Measurements from ENCODE around the gene SLC22A14. TPM values are rescaled to one million over a fixed set of nuclear protein-coding genes. Genes with fewer than 3 reads are reported as not detected.

Gene SLC22A14
- total RNA-seq, 1 experiment from 2014 or later = not detected

DNA sequence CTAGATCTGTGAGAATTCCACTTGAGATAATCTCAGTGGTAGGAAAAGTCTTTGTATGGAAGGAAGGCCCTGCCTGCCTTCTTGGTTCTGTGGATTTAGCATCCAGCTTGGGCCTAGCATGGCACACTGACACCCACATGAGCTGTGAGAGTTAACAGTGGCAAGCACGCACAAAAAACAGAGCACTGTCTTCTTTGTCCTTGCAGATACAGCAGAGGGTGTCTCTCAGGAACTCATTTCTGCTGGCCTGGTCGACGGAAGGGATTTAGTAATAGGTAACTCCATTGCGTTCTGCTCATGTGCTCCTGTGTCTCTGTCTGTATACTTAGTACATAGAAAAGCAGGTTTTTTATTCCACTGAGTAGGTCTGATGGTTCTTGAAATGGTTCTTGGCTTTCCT is 30.9 kb upstream of the SLC22A14 start:
- H3K23me2 ChIP-seq (ENCODE audit: insufficient read length, low read depth, low read length, poor library complexity, severe bottlenecking) = no peaks in the 10 kb centered on the region
- H2BK15ac ChIP-seq (ENCODE audit: low read depth, low read length) = no peak overlapping the region
- no peaks in the 10 kb centered on the region for H3K9me3 Mint-ChIP-seq
- no peak overlapping the region for H3K14ac ChIP-seq (ENCODE audit: insufficient read depth, low read length)
- no peaks in the 10 kb centered on the region for H3K4me1 ChIP-seq (ENCODE audit: insufficient read depth, low read length)
- H3K9me3 ChIP-seq (ENCODE audit: control insufficient read depth, low read depth, low read length) = no peaks in the 10 kb centered on the region
- H3K36me3 Mint-ChIP-seq (ENCODE audit: insufficient read depth in 1 of 3, low read depth in 3 of 3) = peaks cover 18 to 68% (median 57%) of the 10 kb centered on the region in 3 experiments; a peak in 6 of 7 replicates
- no peak overlapping the region for H4K91ac ChIP-seq (ENCODE audit: insufficient read length, low read depth, low read length)
- no CpG with 5 or more reads among the region's 4 CpGs for whole genome bisulfite sequencing (ENCODE audit: extremely low coverage, insufficient read length, low lambda C conversion rate)
- no peaks in the 10 kb centered on the region for H4K20me1 ChIP-seq (ENCODE audit: control insufficient read depth, insufficient read depth, insufficient read length)
- no peak overlapping the region for H3K56ac ChIP-seq (ENCODE audit: insufficient read length, low read depth, low read length)
- no peaks in the 10 kb centered on the region for H3K27me3 Mint-ChIP-seq (ENCODE audit: low read depth)
- H3K27ac Mint-ChIP-seq = no peak overlapping the region
- no peak overlapping the region for H3K27ac ChIP-seq (ENCODE audit: insufficient read length, low read depth, low read length)
- H3K9ac ChIP-seq (ENCODE audit: extremely low read depth, insufficient read length, low read length) = no peak overlapping the region
- H3K4ac ChIP-seq (ENCODE audit: low read depth, low read length) = no peak overlapping the region
- no peaks in the 10 kb centered on the region for H3K27me3 ChIP-seq (ENCODE audit: insufficient read depth, low read length)
- H2AFZ ChIP-seq (ENCODE audit: low read length) = no peak overlapping the region
- TF ChIP-seq, protein P1, sequence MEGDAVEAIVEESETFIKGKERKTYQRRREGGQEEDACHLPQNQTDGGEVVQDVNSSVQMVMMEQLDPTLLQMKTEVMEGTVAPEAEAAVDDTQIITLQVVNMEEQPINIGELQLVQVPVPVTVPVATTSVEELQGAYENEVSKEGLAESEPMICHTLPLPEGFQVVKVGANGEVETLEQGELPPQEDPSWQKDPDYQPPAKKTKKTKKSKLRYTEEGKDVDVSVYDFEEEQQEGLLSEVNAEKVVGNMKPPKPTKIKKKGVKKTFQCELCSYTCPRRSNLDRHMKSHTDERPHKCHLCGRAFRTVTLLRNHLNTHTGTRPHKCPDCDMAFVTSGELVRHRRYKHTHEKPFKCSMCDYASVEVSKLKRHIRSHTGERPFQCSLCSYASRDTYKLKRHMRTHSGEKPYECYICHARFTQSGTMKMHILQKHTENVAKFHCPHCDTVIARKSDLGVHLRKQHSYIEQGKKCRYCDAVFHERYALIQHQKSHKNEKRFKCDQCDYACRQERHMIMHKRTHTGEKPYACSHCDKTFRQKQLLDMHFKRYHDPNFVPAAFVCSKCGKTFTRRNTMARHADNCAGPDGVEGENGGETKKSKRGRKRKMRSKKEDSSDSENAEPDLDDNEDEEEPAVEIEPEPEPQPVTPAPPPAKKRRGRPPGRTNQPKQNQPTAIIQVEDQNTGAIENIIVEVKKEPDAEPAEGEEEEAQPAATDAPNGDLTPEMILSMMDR (conservative IDR thresholded peaks at IDR 0.05) = no peak
- H2BK20ac ChIP-seq (ENCODE audit: low read depth, low read length, poor library complexity, severe bottlenecking) = no peak overlapping the region
- H2BK120ac ChIP-seq (ENCODE audit: low read depth, low read length, poor library complexity, severe bottlenecking) = no peak overlapping the region
- H3K18ac ChIP-seq (ENCODE audit: insufficient read length, low read depth, low read length) = no peak overlapping the region
- H3K23ac ChIP-seq (ENCODE audit: insufficient read length, low read depth, low read length) = no peak overlapping the region
- H3K4me2 ChIP-seq (ENCODE audit: insufficient read depth, insufficient read length, low read length) = no peak overlapping the region
- H4K8ac ChIP-seq (replicated peaks; ENCODE audit: insufficient read length, low read depth, low read length) = no peak overlapping the region
- no peak overlapping the region for H3T11ph ChIP-seq (ENCODE audit: low read length)
- peaks cover 0 to 3% of the 10 kb centered on the region in 2 experiments; a peak in 1 of 4 replicates for H3K4me1 Mint-ChIP-seq
- no peak overlapping the region for H2BK12ac ChIP-seq (ENCODE audit: insufficient read length, low read depth, low read length)
- H2AK5ac ChIP-seq (ENCODE audit: insufficient read length, low read length) = no peak overlapping the region
- H3K4me3 Mint-ChIP-seq = no peak overlapping the region
- H3K79me2 ChIP-seq (ENCODE audit: insufficient read depth, low read length) = no peaks in the 10 kb centered on the region
- H4K5ac ChIP-seq (ENCODE audit: insufficient read length, low read depth, low read length) = no peak overlapping the region
- no peaks in the 10 kb centered on the region for H3K79me1 ChIP-seq (ENCODE audit: insufficient read depth, low read depth, low read length, poor library complexity, severe bottlenecking)
- no peak overlapping the region for H2BK5ac ChIP-seq (ENCODE audit: insufficient read length, low read length)
- no peak for DNase-seq

Measured in H9 (cell line).